ENCODE measurements around the gene NPC1.
"Not testable (repeated sequence)": the region's sequence is repeated elsewhere in the genome, so short reads cannot be mapped to it uniquely, and the experiment has no call there.

Gene NPC1

GRCh38 chr18:23503038-23503962 is 83.0 kb downstream of the NPC1 start, which contains the start of gene RMC1:
TSS of gene RMC1 (plus strand) at chr18:23503511. CDS start at chr18:23503619, 108 bp downstream.
- intact Hi-C loops (cut with micrococcal nuclease): loop anchor here (1.0 to 2.0 kb wide), 2 partner anchors 50 to 84 kb away; partner anchors contain the start of genes NPC1 and RIOK3
- Mint-ChIP-seq H3K4me3 (peak within 1 kb of the TSS; percentile 93), H3K27me3 (no peaks in the 10 kb centered on the region), H3K36me3 (ENCODE audit: low read depth) (peaks cover 30% of the 10 kb centered on the region), H3K4me1 (ENCODE audit: low read depth) (peaks cover 46% of the 10 kb centered on the region), H3K27ac (peak within 1 kb of the TSS; percentile 97), H3K9me3 (no peaks in the 10 kb centered on the region)

DNA sequence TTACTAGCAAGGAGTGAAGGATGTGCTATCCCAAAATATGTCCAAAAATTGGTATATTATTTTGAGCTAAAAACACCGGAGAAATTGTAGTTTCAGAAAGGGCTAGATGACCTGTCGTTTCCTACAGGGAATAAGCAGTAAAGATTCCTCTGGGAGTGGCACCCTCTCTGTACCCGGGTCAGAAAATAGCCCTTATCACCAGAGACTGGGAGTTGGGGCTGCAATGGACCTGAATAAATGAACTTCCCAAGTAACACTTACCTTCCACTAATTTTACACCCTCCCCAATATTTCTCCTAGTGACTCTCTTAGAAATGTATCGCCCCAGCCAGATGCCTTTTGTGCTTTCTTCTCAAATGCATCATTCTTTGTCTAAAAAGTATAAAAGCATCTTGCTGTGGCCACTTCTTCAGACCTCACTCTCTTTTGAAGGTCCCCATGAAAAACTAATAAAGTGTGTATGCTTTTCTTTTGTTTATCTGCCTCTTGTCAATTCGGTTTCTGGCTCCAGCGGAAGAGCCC is 83.7 kb downstream of the NPC1 start:
- intact Hi-C loops (cut with micrococcal nuclease): loop anchor here (1.0 to 2.0 kb wide), 2 partner anchors 49 to 84 kb away; partner anchors contain the start of genes NPC1 and RIOK3
- H3K27ac Mint-ChIP-seq: peak overlapping the region; percentile 97
- peaks cover 53% of the 10 kb centered on the region for H3K4me1 Mint-ChIP-seq (ENCODE audit: low read depth)
- no peaks in the 10 kb centered on the region for H3K27me3 Mint-ChIP-seq
- peaks cover 23% of the 10 kb centered on the region for H3K36me3 Mint-ChIP-seq (ENCODE audit: low read depth)
- peak overlapping the region; percentile 87 for H3K4me3 Mint-ChIP-seq
- no peaks in the 10 kb centered on the region for H3K9me3 Mint-ChIP-seq

GRCh38 chr18:23501626-23502025 is 84.7 kb downstream of the NPC1 start:
- Mint-ChIP-seq H3K36me3 (ENCODE audit: low read depth) (peaks cover 13% of the 10 kb centered on the region), H3K4me1 (ENCODE audit: low read depth) (peaks cover 58% of the 10 kb centered on the region), H3K27ac (no peak overlapping the region), H3K4me3 (no peak overlapping the region), H3K9me3 (no peaks in the 10 kb centered on the region), H3K27me3 (no peaks in the 10 kb centered on the region)
- intact Hi-C loops (cut with micrococcal nuclease): loop anchor here (2.0 kb wide), 1 partner anchor 85 kb away; the partner anchor contains the start of gene NPC1

- H3K9me3 Mint-ChIP-seq: no peaks in the 10 kb centered on the region
- no peak overlapping the region for H3K4me3 Mint-ChIP-seq
- H3K27me3 Mint-ChIP-seq: no peaks in the 10 kb centered on the region
- intact Hi-C loops (cut with micrococcal nuclease): loop anchor here (5.0 to 10.0 kb wide), 2 partner anchors 205 to 418 kb away; no protein-coding TSS in a partner anchor
- H3K27ac Mint-ChIP-seq: peak overlapping the region; percentile 73
- H3K4me1 Mint-ChIP-seq (ENCODE audit: low read depth): peaks cover 47% of the 10 kb centered on the region
- H3K36me3 Mint-ChIP-seq (ENCODE audit: low read depth): no peaks in the 10 kb centered on the region
Measured at GRCh38 chr18:23499291-23499781, 87.0 kb downstream of the NPC1 start.

DNA sequence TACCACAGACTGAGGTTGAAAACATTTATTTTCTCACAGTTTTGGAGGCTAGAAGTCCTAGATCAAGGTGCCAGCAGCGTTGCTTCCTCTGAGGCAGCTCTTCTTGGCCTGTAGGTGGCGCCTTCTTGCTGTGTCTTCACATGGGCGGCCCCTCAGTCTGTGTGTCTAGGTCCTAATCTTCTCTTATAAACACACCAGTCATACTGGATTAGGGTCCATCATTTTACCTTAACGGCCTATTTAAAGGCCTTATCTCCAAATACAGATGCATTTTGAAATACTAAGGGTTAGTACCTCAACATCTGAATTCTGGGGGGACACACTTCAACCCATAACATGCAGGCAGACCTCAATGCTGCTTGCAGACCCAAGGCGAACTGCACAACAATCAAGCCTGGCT is 87.4 kb downstream of the NPC1 start:
- H3K27ac Mint-ChIP-seq: peak overlapping the region; percentile 73

GRCh38 chr18:23498117-23498516 is 88.2 kb downstream of the NPC1 start:
- Mint-ChIP-seq H3K4me1 (ENCODE audit: low read depth) (peaks cover 42% of the 10 kb centered on the region), H3K27ac (peak overlapping the region; percentile 40), H3K36me3 (ENCODE audit: low read depth) (no peaks in the 10 kb centered on the region), H3K27me3 (no peaks in the 10 kb centered on the region), H3K4me3 (no peak overlapping the region), H3K9me3 (no peaks in the 10 kb centered on the region)
- intact Hi-C loops (cut with micrococcal nuclease): loop anchor here (5.0 to 10.0 kb wide), 2 partner anchors 207 to 419 kb away; no protein-coding TSS in a partner anchor

More for the DNA sequence above, 87.4 kb downstream of the NPC1 start:
- Mint-ChIP-seq H3K4me1 (ENCODE audit: low read depth) (peaks cover 43% of the 10 kb centered on the region), H3K27me3 (no peaks in the 10 kb centered on the region), H3K9me3 (no peaks in the 10 kb centered on the region), H3K36me3 (ENCODE audit: low read depth) (no peaks in the 10 kb centered on the region), H3K4me3 (no peak overlapping the region)
- intact Hi-C loops (cut with micrococcal nuclease): loop anchor here (5.0 to 10.0 kb wide), 2 partner anchors 206 to 418 kb away; no protein-coding TSS in a partner anchor

- peaks cover 32% of the 10 kb centered on the region for H3K4me1 Mint-ChIP-seq (ENCODE audit: low read depth)
- no peaks in the 10 kb centered on the region for H3K27me3 Mint-ChIP-seq
- H3K27ac Mint-ChIP-seq: no peak overlapping the region
- intact Hi-C loops (cut with micrococcal nuclease): loop anchor here (5.0 to 10.0 kb wide), 2 partner anchors 209 to 421 kb away; no protein-coding TSS in a partner anchor
- H3K4me3 Mint-ChIP-seq: no peak overlapping the region
- no peaks in the 10 kb centered on the region for H3K36me3 Mint-ChIP-seq (ENCODE audit: low read depth)
- no peaks in the 10 kb centered on the region for H3K9me3 Mint-ChIP-seq
Measured at GRCh38 chr18:23495723-23496440, 90.4 kb downstream of the NPC1 start.

GRCh38 chr18:23494992-23495391 is 91.3 kb downstream of the NPC1 start:
- H3K27me3 Mint-ChIP-seq: no peaks in the 10 kb centered on the region
- no peaks in the 10 kb centered on the region for H3K36me3 Mint-ChIP-seq (ENCODE audit: low read depth)
- no peaks in the 10 kb centered on the region for H3K9me3 Mint-ChIP-seq
- H3K4me1 Mint-ChIP-seq (ENCODE audit: low read depth): peaks cover 27% of the 10 kb centered on the region
- intact Hi-C loops (cut with micrococcal nuclease): loop anchor here (5.0 to 10.0 kb wide), 2 partner anchors 210 to 422 kb away; no protein-coding TSS in a partner anchor
- H3K4me3 Mint-ChIP-seq: no peak overlapping the region
- H3K27ac Mint-ChIP-seq: no peak overlapping the region

GRCh38 chr18:23493654-23494053 is 92.7 kb downstream of the NPC1 start:
- peaks cover 14% of the 10 kb centered on the region for H3K4me1 Mint-ChIP-seq (ENCODE audit: low read depth)
- no peak overlapping the region for H3K4me3 Mint-ChIP-seq
- no peak overlapping the region for H3K27ac Mint-ChIP-seq

DNA sequence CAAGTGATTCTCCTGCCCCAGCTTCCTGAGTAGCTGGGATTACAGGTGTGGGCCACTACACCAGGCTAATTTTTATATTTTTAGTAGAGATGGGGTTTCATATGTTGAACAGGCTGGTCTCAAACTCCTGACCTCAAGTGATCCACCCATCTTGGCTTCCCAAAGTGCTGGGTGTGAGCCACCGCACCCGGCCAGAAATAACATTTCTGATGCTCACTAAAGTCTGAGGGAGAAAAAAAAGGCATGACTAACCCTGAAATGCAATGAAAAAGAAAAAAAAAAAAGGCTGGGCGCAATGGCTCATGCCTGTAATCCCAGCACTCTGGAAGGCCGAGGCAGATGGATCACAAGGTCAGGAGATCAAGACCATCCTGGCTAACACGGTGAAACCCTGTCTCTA is 96.7 kb downstream of the NPC1 start:
- intact Hi-C loops (cut with micrococcal nuclease); H3K9me3 Mint-ChIP-seq; H3K36me3 Mint-ChIP-seq (ENCODE audit: low read depth); H3K4me3 Mint-ChIP-seq; H3K27ac Mint-ChIP-seq; H3K27me3 Mint-ChIP-seq: not testable (repeated sequence)
- peaks cover 27% of the 10 kb centered on the region for H3K4me1 Mint-ChIP-seq (ENCODE audit: low read depth)

More at GRCh38 chr18:23493654-23494053, 92.7 kb downstream of the NPC1 start:
- Mint-ChIP-seq H3K9me3 (no peaks in the 10 kb centered on the region), H3K36me3 (ENCODE audit: low read depth) (no peaks in the 10 kb centered on the region), H3K27me3 (no peaks in the 10 kb centered on the region)
- intact Hi-C loops (cut with micrococcal nuclease): loop anchor here (10.0 kb wide), 1 partner anchor 211 kb away; no protein-coding TSS in a partner anchor

DNA sequence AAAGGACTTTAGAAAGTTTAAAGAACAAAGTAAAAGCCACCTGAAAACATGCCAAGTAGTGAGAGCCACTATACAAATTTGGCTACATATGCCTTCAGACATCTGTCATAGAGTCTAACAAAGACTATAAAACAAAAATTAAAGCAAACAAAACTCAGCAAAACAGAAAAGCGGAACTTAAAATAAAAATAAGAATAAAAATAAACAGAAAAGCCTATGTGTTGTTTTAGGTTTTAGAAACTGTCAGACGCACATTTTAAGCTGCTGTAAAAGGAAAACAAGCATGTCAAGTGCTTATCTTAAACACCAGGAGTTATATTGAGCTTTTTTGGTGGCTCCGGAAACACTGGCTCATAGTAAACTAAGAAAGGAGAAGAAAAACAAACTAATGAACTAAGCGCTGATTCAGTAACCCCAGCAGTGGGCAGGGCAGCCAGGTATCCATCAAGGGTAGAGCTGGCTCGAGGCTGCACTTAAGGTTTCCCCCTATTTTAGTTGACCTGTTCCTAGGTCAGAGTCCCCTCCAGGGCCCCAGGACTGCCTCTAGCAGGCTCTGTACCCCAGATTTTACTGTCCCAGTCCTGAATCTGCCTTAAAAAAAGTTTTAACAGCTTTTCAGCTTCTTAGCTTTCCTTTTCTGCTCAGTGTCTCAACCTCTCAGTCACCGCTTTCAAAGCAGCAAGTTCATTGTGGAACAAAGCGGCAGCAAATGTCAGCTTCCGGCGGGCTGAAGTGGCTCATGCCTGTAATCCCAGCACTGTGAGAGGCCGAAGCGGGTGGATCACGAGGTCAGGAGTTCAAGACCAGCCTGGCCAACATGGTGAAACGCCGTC is 98.4 kb downstream of the NPC1 start:
- peak overlapping the region; percentile 56 for H3K4me3 Mint-ChIP-seq
- no peaks in the 10 kb centered on the region for H3K27me3 Mint-ChIP-seq
- no peaks in the 10 kb centered on the region for H3K9me3 Mint-ChIP-seq
- H3K27ac Mint-ChIP-seq: peak overlapping the region; percentile 78
- H3K36me3 Mint-ChIP-seq (ENCODE audit: low read depth): peaks cover 7% of the 10 kb centered on the region
- intact Hi-C loops (cut with micrococcal nuclease): no loop called here
- H3K4me1 Mint-ChIP-seq (ENCODE audit: low read depth): peaks cover 27% of the 10 kb centered on the region

- H3K27me3 Mint-ChIP-seq: no peaks in the 10 kb centered on the region
- H3K4me3 Mint-ChIP-seq: no peak overlapping the region
- peaks cover 30% of the 10 kb centered on the region for H3K36me3 Mint-ChIP-seq (ENCODE audit: low read depth)
- intact Hi-C loops (cut with micrococcal nuclease): no loop called here
- no peak overlapping the region for H3K27ac Mint-ChIP-seq
- H3K4me1 Mint-ChIP-seq (ENCODE audit: low read depth): peaks cover 27% of the 10 kb centered on the region
- H3K9me3 Mint-ChIP-seq: no peaks in the 10 kb centered on the region
Measured at GRCh38 chr18:23485386-23485785, 100.9 kb downstream of the NPC1 start.

Measured in dendritic cell treated with granulocyte-macrophage colony-stimulating factor and Interleukin-4, amounts not matched to agents 40 ng/mL and 50 ng/mL, for 4 days (primary cell).